NCI-H1930 (cell line): ENCODE results near the gene C12orf43.

Source experiments
- DNase-seq, 2 experiments: peaks; one replicate each; lab custom pipeline; 2025; lab: John Stamatoyannopoulos, UW

Gene C12orf43

DNA sequence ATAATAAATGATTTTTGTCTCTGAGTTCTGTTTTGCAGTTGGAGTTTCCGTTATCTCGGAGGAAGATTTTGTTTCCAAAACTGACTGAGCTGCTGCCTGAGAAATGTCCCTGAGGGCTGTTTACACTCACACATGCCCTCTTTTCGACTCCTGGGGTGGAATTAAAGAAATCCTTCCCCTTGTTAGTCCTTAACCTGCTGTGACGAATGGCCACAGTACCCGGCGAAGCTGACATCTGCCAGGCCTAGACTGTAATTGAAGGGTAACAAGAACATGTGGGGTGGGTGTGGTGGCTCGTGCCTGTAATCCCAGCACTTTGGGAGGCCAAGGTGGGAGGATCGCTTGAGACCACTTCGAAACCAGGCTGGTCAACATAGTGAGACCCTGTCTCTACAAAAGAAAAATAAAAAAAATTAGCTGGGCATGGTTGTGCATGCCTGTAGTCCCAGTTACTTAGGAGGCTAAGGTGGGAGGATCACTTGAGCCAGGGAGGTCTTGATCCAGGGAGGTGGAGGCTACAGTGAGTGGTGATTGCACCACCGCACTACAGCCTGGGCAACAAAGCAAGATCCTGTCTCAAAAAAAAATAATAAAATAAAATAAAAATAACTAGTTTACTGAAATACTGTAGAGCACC, 14.4 kb upstream of the C12orf43 start:
- no peak for DNase-seq

DNA sequence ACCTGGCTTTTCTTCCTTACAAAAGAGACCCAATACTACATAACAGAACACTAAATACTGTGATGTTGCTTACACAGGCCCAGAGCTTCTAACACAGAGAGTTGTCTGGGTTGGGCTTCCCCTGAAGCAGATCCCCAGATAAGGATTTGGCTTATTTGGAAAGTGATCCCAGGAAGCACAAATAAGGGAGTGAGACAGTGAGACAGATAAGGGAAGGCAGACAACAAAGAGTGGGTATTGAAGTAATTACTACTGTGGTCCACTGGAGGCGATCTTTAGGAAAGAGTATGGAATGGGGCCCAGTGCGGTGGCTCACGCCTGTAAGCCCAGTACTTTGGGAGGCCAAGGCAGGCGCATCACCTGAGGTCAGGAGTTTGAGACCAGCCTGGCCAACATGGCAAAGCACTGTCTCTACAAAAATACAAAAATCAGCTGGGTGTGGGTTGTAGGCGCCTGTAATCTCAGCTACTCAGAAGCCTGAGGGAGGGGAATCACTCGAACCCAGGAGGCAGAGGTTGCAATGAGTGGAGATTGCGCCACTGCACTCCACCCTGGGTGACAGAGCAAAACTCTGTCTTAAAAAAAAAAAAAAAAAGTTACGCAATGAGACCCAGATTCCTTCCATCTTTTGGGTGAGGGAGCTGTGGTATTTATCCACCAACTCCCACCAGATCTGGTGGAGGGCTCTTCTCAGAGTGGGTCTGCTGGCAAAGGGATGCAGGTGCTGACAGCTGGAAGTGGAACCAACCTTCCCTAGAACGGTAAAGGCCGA, 10.2 kb upstream of the C12orf43 start:
- DNase-seq = no peak

DNA sequence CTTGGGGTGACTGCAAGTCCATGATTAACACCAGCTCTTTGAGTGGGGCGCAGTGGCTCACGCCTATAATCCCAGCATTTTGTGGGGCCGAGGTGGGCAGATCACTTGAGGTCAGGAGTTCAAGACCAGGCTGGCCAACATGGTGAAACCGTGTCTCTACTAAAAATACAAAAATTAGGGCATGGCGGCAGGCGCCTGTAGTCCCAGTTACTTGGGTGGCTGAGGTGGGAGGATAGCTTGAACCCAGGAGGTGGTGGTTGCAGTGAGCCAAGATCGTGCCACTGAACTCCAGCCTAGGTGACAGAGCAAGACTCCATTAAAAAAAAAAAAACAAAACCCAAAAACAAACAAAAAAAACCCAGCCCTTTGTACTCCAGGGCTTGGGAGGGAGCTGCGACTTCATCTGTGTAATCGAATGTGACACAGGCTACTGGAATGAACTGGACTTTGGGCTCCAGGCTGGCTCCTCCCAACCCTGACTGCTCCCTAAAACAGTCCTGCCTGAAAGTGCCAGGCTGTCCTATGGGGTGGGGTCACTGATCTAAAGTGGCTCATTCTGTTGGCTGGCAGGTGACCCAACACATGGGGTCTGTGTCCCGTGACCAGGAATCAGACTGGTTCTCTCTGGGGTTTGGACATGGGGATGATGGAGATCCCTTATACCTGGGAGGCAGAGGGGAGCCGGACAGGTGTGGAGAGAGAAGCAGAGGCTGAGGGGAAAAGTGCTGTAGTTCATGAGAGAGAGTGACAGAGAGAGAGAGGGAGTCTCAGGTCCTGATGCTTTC, 9.3 kb upstream of the C12orf43 start:
- DNase-seq = no peak

DNA sequence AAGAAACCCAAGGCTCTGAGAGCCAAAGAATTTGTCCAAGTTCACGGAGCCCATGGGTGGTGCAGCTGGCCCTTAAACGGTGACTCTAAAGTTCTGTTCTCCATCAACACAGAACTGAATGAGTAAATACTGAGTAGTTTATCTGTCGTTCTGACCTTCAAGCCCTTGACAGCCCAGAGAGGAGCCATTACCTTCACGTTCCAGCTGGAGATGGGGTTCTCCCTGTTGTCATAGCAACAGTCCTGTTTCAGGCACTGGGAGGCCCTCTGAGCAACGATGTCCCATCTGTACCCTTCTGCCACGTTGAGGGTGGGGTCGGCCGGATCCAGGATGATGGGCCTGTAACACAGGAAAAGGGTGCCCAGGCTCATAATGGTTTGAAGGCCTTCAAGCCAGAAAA, 7.5 kb upstream of the C12orf43 start:
- DNase-seq = no peak

DNA sequence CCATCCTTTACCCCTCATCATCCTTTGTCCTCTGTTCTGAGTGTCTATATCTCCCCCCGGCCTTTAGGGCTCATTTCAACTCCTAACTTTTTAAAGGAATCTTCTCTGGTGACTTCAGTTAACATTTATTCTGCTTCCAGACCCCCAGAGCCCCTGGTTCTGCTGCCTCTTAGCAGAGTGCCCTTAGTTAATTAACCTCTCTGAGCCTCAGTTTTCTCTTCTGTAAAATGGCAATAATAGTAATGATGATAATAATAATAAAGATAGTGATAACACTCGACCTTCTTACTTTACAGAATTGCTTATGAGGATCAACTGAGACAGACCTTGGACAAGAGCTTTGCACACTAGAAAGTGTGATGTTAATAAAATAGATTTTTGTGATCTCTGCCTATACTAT, 6.4 kb upstream of the C12orf43 start:
- DNase-seq = no peak

DNA sequence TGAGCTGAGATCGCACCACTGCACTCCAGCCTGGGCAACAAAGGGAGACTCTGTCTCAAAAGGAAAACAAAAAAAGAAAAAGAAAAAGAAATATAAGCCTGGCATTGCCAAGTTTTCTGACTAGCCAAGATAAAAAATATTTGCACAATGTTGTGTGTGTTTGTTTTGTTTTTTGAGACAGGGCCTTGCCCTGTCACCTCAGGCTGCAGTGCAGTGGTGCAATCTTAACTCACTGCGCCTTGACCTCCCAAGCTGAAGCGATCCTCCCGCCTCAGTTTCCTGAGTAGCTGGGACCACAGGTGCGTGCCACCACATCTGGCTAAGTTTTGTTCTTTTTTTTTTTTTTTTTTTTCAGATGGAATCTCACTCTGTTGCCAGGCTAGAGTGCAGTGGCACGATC, 5.5 kb upstream of the C12orf43 start:
- DNase-seq = no peak

DNA sequence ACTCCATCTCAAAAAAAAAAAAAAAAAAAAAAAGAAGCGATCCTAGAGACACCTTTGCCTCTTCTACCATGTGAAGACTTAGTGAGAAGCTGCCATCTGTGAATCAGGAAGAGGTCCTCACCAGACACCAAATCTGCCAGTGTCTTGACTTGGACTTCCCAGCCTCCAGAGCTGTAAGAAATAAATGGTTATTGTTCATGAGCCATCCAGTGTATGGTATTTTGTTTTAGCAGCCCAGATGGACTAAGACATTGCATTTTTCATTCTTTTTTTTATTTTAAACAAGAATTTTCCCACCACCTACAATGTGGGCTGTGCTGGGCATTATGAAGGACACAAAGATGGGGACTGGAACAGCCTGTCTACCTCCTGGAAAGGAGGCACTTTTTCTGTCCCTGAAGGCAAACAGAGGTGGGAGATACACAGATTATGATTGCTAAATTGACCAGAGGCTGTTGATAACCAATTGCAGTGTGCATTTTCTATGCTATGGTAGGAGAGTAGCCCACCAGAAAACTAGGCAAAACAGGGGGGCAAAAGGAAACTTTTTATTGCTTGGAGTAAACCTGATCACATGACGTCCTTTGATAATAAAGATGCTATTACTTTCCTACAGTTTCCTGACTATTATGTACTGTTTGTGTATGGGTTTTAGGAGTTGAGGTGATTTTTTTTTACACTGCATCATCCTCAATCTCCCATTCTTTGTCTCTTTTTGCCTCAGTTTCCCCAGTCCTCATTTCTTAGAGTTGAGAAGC, 2.8 kb upstream of the C12orf43 start:
- DNase-seq = no peak

DNA sequence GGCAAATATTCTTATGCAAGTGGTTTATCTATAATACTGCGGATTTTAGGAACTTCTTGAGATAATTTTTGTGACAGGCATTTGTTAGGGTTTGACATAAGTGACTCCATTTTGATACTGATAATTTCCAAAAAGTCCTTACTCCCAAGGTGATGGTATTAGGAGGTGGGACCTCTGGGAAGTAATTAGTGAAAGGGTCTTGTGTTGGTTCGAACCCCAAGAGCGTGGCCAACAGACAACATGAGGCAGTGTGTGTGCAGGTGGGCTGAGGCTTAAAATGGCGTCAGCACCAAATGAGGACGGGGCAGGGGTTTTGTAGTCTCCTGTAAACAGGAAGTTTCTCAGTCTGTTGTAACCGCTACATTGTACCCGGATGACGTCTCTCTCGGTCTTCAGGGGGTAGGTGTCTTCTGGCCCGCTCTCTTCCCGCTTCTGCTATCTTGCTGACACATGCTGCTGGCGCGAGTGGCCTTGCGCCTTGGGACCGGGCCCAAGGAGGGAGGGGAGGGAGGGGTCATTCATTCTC, 1.7 kb upstream of the C12orf43 start:
- DNase-seq = no peak

DNA sequence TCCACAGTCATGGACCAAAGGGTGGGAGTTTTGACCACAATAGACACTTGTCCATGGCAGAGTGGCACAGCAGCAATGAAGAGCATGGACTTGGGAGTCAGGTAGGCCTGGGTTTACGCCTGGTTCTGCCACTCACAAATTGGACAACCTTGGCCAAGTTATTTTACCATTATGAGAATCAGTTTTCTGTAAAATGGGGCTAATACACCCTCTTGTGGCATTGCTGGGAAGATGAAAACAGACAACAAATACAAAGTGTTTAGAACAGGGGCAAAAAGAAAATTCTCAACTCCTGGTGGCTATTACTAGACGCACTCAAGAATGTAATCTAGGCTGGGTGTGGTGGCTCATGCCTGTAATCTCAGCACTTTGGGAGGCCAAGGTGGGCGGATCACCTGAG, 2.6 kb downstream of the C12orf43 start:
- DNase-seq = no peak

DNA sequence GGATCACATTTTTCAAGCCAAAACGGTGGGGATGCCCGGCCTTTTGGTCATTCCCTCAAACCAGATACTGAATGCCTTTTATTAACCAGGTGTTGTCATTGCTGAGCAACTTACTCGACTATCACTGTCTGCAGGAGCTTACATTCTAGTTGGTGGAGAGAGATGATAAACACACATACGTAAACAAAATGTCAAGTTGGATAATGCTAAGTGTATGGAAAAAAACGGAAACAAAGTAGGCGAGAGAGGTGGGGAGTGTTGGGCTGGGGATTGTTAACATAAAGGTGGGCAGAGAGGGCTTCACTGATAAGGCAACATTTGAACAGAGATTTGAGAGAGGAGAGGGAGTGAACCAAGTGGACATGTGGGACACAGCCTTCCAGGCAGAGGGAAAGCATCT, 4.5 kb downstream of the C12orf43 start:
- DNase-seq = no peak

DNA sequence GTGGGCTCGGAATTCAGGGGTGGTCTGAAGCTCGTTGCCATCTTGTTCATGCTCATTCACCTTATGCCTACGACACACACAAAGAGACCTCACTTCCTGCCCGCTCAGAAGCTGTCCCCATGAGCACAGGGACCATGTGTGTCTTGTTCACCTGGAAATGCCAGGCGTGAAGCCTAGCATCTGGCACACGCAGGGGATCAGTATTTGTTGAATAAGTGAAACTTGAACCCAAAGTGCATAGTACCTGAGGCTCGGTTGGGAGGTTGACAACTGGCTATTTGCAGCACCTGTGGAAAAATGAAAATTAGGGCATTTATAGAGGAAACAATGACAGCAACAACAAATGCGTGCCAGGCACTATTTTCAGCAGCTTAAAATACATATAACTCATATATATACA, 5.4 kb downstream of the C12orf43 start:
- DNase-seq = no peak

DNA sequence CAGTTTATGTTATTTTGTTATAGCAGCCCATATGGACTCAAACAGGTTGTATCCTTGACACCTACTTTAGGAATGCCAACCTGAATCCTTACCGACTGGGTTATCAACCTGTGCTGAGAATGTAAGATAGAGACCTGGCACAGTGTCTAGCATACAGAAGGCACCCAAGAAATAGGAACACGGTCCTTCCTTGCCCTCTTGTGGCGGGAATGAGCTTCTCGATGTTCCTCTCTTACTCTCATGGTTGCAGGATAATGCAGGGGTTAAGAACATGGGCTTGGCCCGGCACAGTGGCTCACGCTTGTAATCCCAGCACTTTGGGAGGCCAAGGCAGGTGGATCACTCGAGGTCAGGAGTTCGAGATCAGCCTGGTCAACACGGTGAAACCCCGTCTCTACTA, 6.5 kb downstream of the C12orf43 start:
- DNase-seq = no peak

DNA sequence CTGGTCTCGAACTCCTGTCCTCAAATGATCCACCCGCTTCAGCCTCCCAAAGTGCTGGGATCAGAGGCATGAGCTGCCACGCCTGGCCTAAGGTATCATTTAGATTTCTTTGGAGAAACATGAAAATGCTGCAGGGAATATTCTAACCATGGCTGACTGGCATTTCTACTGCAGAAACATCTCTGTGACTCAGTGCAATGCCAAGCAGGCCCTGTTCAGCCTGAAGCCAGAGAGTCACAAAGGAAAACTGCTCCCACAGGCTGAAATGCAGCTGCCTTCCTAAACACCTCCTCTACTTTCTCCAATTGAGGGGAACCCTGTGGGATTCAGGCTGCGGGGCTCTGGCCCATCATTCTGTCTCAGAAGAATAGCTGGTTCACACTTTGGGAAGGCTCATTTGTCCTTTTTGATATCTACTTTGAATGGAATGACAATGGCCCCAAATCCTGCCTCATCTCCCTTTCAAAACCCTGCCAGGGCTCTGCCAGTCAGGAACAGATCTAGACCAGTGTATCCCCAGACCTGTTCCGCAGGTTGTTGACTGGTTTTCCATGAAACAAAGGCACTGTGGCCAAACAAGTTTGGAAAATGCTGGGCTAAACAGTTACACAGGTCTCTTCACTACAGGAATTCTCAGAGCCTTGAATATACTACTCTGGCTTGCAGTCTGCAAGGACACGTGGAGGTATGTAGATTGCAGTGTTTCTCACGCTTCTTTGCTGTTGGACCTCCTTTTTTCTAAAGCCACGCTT, 7.8 kb downstream of the C12orf43 start:
- DNase-seq = no peak

DNA sequence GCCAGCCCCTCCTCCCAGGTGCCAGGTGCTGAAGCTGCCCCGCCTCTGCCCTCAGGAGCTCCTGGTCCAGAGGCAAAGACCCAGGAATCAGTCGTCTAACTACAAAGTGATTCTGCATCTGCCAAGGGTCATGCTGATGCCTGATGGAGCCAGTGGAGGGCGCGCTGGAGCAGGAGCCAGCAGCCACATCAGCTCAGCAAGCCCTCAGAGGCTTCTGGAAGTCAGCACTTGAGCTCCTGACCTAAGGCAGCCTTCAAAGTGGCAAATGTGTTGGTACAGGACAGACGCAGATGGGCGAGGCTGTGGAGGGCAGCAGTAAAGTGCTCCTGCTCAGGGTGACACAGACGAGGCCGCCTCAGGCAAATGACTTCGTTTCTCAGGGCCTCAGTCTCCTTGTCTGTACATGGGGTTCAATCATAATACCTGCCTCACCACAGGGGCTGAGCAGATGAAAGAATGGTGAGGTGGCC, 10.9 kb downstream of the C12orf43 start:
- no peak for DNase-seq

DNA sequence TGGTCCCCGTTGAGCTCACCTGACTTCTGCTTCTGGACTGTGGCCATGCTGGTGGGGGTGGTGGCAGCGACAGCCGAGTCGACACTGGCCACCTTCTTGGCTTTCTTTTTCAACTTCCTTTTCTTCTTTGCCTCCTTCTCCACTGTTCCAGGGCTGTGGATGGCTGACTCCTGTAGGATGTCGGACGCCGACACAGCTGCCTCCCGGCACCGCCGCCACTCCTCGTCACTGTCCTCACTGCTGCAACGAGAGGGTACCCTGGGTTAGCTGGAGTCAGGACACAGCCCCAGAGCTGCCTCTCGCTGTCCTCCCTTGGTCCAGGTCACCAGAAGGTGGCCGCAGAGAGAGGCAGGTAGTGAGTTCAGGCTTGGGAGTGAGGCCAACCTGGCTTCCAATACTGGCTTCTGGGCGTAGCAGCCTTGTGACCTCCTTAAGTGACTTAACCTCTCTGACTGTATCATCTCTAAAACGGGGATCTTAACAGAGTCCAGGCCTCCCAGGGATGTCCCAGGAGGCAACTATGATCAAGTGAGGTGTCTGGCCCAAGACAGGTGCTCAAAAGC, 12.0 kb downstream of the C12orf43 start:
- no peak for DNase-seq

DNA sequence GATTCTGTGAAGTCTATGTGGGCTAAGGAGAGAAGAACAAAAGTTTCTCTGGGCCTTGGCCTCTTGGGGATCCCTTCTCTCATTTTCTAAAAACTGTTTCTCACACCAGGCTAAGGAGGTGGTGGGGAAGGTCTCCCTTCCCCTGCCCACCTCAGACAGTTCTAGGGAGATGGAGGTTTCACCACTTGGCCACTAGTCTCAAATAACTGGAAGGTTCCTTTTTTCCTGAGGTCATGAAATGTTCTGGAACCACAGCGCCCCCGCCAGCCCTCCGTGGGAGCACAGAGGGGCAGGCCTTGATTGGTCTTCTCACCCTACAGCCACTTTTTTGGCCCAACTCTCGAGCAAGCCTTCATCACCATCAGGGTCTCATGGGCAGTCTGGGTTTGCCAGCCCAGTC, 12.6 kb downstream of the C12orf43 start:
- no peak for DNase-seq

DNA sequence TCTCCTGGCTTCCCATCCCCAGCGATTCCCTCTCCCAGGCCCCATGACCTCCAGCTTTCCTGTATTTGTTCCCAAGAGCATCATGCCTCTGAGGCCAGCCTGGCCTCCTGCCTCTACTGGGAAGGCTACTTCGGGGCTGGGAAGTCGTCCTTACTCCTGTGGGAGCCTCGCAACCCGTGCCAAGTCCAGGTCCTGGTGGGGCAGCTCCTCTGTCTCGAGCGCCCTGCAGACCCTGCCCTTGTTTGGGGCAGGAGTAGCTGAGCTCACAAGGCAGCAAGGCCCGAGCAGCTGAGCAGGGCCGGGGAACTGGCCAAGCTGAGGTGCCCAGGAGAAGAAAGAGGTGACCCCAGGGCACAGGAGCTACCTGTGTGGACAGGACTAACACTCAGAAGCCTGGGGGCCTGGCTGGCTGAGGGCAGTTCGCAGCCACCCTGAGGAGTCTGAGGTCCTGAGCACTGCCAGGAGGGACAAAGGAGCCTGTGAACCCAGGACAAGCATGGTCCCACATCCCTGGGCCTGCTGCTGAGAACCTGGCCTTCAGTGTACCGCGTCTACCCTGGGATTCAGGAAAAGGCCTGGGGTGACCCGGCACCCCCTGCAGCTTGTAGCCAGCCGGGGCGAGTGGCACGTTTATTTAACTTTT, 14.3 kb downstream of the C12orf43 start:
- no peak for DNase-seq

DNA sequence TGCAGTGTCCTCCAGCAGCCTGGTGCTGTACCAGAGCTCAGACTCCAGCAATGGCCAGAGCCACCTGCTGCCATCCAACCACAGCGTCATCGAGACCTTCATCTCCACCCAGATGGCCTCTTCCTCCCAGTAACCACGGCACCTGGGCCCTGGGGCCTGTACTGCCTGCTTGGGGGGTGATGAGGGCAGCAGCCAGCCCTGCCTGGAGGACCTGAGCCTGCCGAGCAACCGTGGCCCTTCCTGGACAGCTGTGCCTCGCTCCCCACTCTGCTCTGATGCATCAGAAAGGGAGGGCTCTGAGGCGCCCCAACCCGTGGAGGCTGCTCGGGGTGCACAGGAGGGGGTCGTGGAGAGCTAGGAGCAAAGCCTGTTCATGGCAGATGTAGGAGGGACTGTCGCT, 15.2 kb downstream of the C12orf43 start:
- no peak for DNase-seq

DNA sequence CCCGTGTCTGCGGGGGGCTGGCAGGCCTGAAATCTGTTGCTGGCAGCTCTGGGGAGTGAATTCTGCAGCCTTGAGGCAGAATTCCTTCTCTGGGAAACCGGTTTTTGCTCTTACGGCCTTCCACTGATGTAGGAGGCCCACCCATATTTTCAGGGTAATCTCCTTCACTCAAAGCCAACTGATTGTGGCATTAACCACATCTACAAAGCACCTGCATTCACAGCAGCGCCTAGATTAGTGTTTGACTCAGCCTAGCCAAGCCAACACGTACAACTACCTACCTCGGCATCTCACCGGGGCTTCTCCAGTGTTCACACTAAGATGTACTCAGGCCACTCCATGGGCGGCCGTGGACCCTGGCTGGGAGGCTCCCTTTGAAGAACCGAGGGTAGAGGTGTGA, 15.8 kb downstream of the C12orf43 start:
- DNase-seq = no peak
